Stomach (tissue), 9 donors: ENCODE measurements around the gene TMEM14B. TPM values are rescaled to one million over a fixed set of nuclear protein-coding genes. Genes with fewer than 3 reads are reported as not detected.

Experiments used
- DNase-seq, 2 donors: peaks; one replicate each; pipeline versions ENCODE4 v3.0.0 to v3.0.0-alpha.2; 2013 to 2019
- H3K27ac ChIP-seq, 5 donors: fragments of 200-600 bp in 4 of 5; sonication (generic) in 4 of 5; one replicate each; pipeline ENCODE4 v1.5.1; 2013 to 2019; ENCODE audit warnings: mild to moderate bottlenecking in 1 of 5, moderate library complexity in 1 of 5
- H3K27me3 ChIP-seq, 3 donors: fragments of 200-600 bp; sonication (generic); one replicate each; pipeline ENCODE4 v1.5.1; 2017 to 2019; ENCODE audit warnings: mixed run types in 1 of 3
- H3K36me3 ChIP-seq, 4 donors: fragments of 200-600 bp; sonication (generic); 1 replicate in 3 of 4; 2 replicates in 1 of 4; pipeline ENCODE4 v1.5.1; 2016 to 2019
- H3K4me1 ChIP-seq, 4 donors: fragments of 200-600 bp; sonication (generic); one replicate each; pipeline ENCODE4 v1.5.1; 2016 to 2019
- H3K4me3 ChIP-seq, 4 donors: fragments of 200-600 bp; sonication (generic) in 3 of 4; one replicate each; pipeline ENCODE4 v1.5.1; 2016 to 2019; ENCODE audit warnings: mild to moderate bottlenecking in 1 of 4
- H3K9me3 ChIP-seq, 4 donors: fragments of 200-600 bp; sonication (generic); one replicate each; pipeline ENCODE4 v1.5.1; 2016 to 2019
- EP300 ChIP-seq: sonication (generic); formaldehyde crosslinking; IDR thresholded peaks from one replicate; pipeline ENCODE4 v1.6.1; 2017; ENCODE audit warnings: antibody characterized with exemption
- POLR2A ChIP-seq, 4 donors: fragments of 450-650 bp; IDR thresholded peaks; one replicate each; pipeline ENCODE4 v1.6.1; 2016; ENCODE audit warnings: antibody characterized with exemption in 4 of 4, control low read depth in 2 of 4, mild to moderate bottlenecking in 1 of 4, moderate library complexity in 1 of 4
- POLR2AphosphoS5 ChIP-seq, 3 donors: sonication (generic); formaldehyde crosslinking; IDR thresholded peaks; one replicate each; pipeline ENCODE4 v1.6.1; 2016; ENCODE audit warnings: antibody characterized with exemption in 3 of 3
- WGBS, 5 donors: extraction: QIAGEN DNeasy Blood & Tissue Kit in 3 of 5; methylation state at CpG; one replicate each; pipeline versions ENCODE4 v1.1.5 to v1.1.7; 2013 to 2018; 5-methylcytosine and 5-hydroxymethylcytosine counted together
- intact Hi-C: fragments of 100-400 bp; cut with DNase I; formaldehyde crosslinking; loops from one replicate; pipeline ENCODE4 v1.15.1; 2023; ENCODE audit warnings: low total_unique reads
- polyA plus RNA-seq, 3 donors: library from polyadenylated mRNA; stranded (reverse); fragments of 200-250 nt; gene quantifications; one replicate each; pipeline ENCODE4 v1.2.3, GENCODE V29; 2013
- total RNA-seq, 5 donors: library from RNA; depleted of rRNA; stranded (reverse); fragments of >200 nt; gene quantifications; one replicate each; pipeline versions ENCODE4 v1.1.0 to v1.2.3, GENCODE V29; 2014 to 2016
- TF ChIP-seq, protein P1 (sequence below), 7 experiments: fragments of 450-650 bp in 4 of 7; fragments of 200-600 bp in 3 of 7; sonication (generic) in 3 of 7; IDR thresholded peaks; one replicate each; pipeline ENCODE4 v1.5.1; 2016 to 2019; ENCODE audit warnings: antibody characterized with exemption in 7 of 7, control low read depth in 2 of 7, mild to moderate bottlenecking in 1 of 7
- donor health status: healthy with polysubstance abuse.
- donor health status: Bipolar disorder and iron deficiency.
- donor health status: healthy.

Gene TMEM14B
- total and polyA plus RNA-seq, 8 donors, result 35.3 to 108 (median 83.9) TPM

DNA sequence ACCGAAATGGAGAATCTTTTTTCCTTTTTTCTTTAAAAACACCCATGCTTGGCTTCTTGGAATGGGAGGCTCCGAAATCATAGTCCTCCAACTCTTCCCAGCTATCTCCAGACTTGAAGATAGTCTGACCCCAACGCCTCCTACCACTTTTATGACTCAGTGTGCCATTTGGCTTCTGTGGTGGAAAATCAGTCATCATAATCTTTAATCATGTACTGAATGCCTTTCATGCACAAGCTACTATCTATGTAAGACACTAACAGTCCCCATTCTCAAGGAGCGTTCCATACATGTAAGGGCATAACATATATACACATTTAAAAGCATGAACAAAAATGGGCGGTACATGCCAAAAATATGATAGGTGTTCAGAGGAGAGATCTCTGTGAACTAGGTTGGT is 44.1 kb downstream of the TMEM14B start:
- WGBS, 5 donors, result 93 to 97% (median 95%) methylated on average over 5 of the region's 5 CpGs
- intact Hi-C loops, result no loop called here
- no peaks in the 10 kb centered on the region for H3K4me1 ChIP-seq
- H3K9me3 ChIP-seq, result no peaks in the 10 kb centered on the region
- peaks cover 0 to 28% (median 15%) of the 10 kb centered on the region in 4 donors for H3K36me3 ChIP-seq
- no peaks in the 10 kb centered on the region for H3K27me3 ChIP-seq
- H3K27ac ChIP-seq, result no peak overlapping the region
- TF ChIP-seq POLR2A (IDR thresholded peaks at IDR 0.05) (no peak), EP300 (no peak), POLR2AphosphoS5 (IDR thresholded peaks at IDR 0.05) (no peak)
- TF ChIP-seq, protein P1, sequence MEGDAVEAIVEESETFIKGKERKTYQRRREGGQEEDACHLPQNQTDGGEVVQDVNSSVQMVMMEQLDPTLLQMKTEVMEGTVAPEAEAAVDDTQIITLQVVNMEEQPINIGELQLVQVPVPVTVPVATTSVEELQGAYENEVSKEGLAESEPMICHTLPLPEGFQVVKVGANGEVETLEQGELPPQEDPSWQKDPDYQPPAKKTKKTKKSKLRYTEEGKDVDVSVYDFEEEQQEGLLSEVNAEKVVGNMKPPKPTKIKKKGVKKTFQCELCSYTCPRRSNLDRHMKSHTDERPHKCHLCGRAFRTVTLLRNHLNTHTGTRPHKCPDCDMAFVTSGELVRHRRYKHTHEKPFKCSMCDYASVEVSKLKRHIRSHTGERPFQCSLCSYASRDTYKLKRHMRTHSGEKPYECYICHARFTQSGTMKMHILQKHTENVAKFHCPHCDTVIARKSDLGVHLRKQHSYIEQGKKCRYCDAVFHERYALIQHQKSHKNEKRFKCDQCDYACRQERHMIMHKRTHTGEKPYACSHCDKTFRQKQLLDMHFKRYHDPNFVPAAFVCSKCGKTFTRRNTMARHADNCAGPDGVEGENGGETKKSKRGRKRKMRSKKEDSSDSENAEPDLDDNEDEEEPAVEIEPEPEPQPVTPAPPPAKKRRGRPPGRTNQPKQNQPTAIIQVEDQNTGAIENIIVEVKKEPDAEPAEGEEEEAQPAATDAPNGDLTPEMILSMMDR (IDR thresholded peaks at IDR 0.05), result no peak
- no peak for DNase-seq
- no peak overlapping the region for H3K4me3 ChIP-seq

DNA sequence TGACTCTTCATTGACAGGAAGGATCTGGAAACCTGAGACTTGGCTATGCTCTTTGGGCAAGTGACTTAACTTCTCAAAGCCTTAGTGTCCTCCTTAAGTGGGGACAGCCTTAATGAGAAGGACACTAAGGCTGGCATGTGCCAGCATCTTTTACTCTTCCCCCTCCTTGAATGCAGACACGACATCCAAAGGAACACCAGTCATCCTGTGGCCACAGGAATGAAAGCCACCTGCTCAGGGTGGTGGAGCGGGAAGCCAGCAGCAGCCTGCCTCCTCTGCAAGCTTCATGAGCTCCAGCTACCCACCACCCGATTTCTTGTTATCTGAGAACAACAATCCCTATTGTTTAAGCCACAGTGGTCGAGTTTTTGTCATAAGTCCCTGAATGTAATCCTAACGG is 44.5 kb downstream of the TMEM14B start:
- no peaks in the 10 kb centered on the region for H3K9me3 ChIP-seq
- no peak overlapping the region for H3K27ac ChIP-seq
- WGBS, 5 donors, result 80 to 86% (median 84%) methylated on average over 5 of the region's 5 CpGs
- no peaks in the 10 kb centered on the region for H3K27me3 ChIP-seq
- no peak for DNase-seq
- no peak overlapping the region for H3K4me3 ChIP-seq
- H3K4me1 ChIP-seq, result no peaks in the 10 kb centered on the region
- TF ChIP-seq POLR2AphosphoS5 (IDR thresholded peaks at IDR 0.05), result no peak
- TF ChIP-seq, protein P1 (IDR thresholded peaks at IDR 0.05), result no peak
- no peak for TF ChIP-seq EP300
- intact Hi-C loops, result no loop called here
- peaks cover 0 to 28% (median 15%) of the 10 kb centered on the region in 4 donors for H3K36me3 ChIP-seq

DNA sequence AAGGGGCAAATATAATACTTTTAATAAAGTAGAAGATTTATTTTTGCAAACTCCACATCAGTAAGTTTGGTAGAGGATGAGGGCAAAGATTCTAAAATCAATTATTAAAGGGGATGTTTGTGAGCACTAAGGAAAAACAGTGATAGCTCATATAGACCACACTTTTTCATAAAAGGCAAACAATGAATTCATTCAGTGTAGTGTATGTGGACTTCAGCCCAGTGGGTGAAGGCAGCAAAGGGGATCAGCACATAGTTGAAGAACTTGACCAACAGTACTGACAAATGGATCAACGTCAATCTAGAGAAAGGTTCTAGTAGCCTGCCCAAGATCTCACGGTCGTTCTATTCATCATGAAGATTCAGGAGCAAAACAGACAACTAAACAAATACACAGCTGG is 45.4 kb downstream of the TMEM14B start:
- WGBS, 5 donors, result 75 to 87% (median 80%) methylated on average over 3 of the region's 3 CpGs
- Histone ChIP-seq H3K27ac (no peak overlapping the region), H3K27me3 (no peaks in the 10 kb centered on the region), H3K4me1 (no peaks in the 10 kb centered on the region), H3K36me3 (peaks cover 0 to 28% (median 15%) of the 10 kb centered on the region in 4 donors), H3K4me3 (no peak overlapping the region), H3K9me3 (no peaks in the 10 kb centered on the region)
- TF ChIP-seq POLR2AphosphoS5 (IDR thresholded peaks at IDR 0.05) (no peak), EP300 (no peak), POLR2A (IDR thresholded peaks at IDR 0.05) (no peak)
- TF ChIP-seq, protein P1 (IDR thresholded peaks at IDR 0.05), result no peak
- intact Hi-C loops, result no loop called here
- no peak for DNase-seq

DNA sequence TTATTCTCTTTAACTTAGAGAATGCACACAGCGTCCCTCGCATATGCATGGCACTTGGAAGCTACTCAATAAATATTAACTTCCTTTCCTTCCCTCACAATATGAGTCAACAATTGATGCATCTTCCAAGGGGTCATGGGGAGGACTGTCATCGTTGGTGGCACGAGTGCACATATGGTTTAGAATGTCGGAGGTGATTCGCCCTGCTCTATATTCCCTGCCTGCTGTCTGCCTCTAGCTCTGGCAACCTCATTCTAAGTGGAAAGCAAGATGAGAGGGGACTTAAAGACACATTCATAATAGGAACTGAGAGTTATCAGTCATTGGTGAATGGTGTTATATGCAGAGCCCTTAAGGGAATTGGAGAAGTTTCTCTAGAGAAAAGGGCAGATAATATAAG is 46.1 kb downstream of the TMEM14B start:
- DNase-seq, result no peak
- Histone ChIP-seq H3K27ac (no peak overlapping the region), H3K4me3 (no peak overlapping the region), H3K4me1 (no peaks in the 10 kb centered on the region), H3K27me3 (no peaks in the 10 kb centered on the region), H3K9me3 (no peaks in the 10 kb centered on the region), H3K36me3 (peaks cover 0 to 28% (median 15%) of the 10 kb centered on the region in 4 donors)
- 87 to 95% (median 92%) methylated on average over 6 of the region's 6 CpGs for WGBS, 5 donors
- TF ChIP-seq EP300 (no peak), POLR2AphosphoS5 (IDR thresholded peaks at IDR 0.05) (no peak), POLR2A (IDR thresholded peaks at IDR 0.05) (no peak)
- TF ChIP-seq, protein P1 (IDR thresholded peaks at IDR 0.05), result no peak
- intact Hi-C loops, result no loop called here
